LoVo (cell line): ENCODE results near the gene ZNF304.
"Not testable (repeated sequence)": the region's sequence is repeated elsewhere in the genome, so short reads cannot be mapped to it uniquely, and the experiment has no call there.

Experiments used
- DNase-seq: peaks from one replicate; pipeline ENCODE4 v3.0.0-alpha.2; 2016; ENCODE audit warnings: low spot score

The ZNF304 gene

DNA sequence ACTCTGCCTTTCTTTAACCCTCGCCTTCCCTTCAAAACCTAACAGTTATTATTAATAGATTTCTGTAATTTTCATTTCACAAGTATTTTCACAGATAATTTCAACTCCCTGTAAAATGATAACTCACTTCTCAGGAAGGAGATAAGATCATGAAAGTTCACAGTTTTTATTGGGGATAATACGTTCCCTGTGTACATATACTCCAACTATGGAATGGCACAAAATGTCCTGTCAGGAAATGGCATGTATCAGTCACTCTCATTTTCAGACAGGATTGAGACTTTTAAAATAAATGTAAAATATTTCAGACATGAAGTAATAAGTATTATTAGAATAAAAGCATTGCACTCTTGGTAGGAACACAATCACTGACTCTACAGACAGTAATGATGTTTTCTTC lies 11.3 kb downstream of the ZNF304 start:
- DNase-seq, result no peak

DNA sequence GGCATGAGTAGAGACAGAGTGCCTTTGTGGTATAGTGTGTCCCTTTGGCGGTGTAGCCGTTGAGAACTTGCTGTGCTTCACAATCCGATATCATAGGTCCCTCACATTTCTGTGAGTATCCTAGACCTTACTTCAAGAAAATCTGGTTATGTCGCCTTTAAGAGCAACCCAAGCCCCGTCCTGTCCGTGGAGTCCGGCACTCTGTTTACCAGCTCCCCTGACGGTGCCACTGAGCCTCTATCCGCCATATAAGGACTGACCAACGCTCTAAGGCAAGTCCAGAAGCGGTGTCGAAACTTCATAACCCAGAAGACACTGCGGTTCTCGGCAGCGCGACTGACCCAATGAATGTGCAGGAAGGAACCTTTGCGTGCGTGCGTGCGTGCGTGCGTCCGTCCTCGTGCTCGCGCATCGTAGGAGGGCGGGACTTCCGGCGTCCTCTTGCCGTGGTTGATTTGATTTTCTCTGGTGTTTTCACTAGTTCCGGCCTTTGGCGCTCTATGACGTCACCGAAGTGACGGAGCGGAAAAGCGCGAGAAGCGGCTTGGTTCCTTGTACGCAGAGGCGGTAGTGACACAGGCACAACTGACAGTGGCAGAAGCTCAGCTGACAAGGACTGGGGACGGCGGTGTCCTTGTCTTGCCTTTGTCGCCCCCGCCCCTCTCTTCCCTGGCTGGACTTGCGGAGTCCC lies 12.1 kb downstream of the ZNF304 start, which contains the start of the genes TRAPPC2B and ZNF547:
TSS of gene TRAPPC2B (plus strand) at position 555 of the 691 bp plus-strand sequence. CDS start 1,283 bp downstream, outside the sequence.
TSS of gene ZNF547 (plus strand) at position 555 of the 691 bp plus-strand sequence. CDS start 5,005 bp downstream, outside the sequence.
- no peak for DNase-seq

DNA sequence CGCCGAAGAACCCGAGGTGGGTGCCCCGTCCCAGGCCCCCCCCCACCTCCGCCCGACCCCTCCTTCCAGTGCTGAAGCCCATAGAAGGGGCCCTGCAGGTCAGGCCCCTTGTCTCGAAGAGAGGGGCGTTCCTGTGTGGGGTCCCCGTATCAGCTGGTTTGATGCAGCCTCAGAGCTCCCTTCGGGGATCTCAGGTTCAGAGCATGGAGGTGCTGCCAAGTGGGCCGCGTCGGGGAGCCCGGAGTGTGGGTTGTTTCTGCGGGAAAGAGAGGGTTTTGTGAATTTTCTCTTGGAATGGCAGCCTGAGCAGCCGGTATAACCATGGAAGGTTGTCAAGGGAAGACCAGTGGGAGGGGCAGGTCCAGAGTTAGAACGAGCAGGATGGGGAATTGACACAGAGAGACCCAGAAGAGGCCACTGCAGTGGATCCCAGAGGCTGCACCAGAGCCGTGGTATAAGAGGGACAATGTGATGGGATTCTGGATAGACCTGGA lies 12.7 kb downstream of the ZNF304 start:
- DNase-seq, result no peak

DNA sequence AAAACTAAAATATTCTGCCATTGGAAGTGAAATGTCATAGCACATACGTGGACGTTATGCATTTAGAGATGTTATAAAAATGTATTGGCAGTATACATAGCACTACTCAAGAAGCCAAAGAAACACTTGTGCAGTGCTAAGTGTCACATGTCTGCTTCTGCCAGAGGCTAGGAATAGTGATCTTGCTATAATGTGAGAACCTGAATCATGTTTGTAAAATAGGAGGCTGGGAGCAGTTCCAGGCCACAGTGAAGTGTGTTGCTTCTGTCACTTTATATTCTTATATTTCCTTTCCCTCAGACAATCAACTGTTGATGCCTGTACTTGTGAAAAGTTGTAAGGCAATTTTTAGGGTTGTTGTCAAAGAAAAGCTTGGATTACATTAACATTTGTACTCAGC lies 15.7 kb downstream of the ZNF304 start:
- no peak for DNase-seq

DNA sequence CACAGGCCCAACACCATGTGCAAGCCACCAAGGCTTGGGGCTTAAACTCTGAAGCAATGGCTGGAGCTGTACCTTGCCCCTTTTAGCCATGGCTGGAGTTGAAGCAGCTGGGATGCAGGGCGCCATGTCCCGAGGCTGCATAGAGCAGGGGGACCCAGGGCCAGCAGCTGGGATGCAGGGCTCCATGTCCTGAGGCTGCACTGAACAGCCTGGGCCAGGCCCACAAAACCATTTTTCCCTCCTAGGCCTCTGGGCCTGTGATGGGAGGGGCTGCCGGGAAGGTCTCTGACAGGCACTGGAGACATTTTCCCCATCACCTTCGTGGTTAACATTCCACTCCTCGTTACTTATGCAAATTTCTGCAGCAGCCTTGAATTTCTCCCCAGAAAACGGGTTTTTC lies 23.1 kb downstream of the ZNF304 start:
- DNase-seq, result no peak

DNA sequence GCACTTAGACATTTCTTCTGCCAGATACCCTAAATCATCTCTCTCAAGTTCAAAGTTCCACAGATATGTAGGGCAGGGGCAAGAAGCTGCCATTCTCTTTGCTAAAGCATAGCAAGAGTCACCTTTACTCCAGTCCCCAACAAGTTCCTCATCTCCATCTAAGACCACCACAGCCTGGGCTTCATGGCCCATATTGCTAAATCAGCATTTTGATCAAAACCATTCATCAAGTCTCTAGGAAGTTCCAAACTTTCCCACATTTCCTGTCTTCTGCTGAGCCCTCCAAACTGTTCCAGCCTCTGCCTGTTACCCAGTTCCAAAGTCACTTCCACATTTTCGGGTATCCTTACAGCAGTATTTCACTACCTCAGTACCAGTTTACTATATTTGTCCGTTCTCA lies 23.6 kb downstream of the ZNF304 start:
- DNase-seq, result not testable (repeated sequence)

DNA sequence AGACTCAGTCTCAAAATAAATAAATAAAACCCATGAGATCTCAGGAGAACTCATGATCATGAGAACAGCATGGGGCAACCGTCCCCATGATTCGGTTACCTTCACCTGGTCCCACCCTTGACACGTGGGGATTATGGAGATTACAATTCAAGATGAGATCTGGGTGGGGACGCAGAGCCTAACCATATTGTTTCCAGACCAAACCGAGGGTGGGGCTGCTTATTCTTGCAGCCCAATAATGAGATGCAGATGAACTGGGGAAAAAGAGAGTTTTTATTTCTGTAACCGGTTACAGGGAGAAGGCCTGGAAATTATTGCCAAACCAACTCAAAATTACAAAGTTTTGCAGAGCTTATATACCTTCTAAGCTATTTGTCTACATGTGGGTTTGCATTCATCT lies 25.1 kb downstream of the ZNF304 start:
- DNase-seq, result no peak

DNA sequence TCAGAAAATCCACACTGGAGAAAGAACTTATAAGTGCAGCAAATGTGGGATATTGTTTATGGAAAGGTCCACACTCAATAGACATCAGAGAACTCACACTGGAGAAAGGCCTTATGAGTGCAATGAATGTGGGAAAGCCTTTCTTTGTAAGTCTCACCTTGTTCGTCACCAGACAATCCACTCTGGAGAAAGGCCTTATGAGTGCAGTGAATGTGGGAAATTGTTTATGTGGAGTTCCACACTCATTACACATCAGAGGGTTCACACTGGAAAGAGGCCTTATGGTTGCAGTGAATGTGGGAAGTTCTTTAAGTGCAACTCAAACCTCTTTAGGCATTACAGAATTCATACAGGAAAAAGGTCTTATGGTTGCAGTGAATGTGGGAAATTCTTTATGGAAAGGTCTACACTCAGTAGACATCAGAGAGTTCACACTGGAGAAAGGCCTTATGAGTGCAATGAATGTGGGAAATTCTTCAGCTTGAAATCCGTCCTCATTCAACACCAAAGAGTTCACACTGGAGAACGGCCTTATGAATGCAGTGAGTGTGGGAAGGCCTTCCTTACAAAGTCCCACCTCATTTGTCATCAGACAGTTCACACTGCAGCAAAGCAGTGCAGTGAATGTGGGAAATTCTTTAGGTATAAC lies 26.6 kb downstream of the ZNF304 start:
- DNase-seq, result no peak

DNA sequence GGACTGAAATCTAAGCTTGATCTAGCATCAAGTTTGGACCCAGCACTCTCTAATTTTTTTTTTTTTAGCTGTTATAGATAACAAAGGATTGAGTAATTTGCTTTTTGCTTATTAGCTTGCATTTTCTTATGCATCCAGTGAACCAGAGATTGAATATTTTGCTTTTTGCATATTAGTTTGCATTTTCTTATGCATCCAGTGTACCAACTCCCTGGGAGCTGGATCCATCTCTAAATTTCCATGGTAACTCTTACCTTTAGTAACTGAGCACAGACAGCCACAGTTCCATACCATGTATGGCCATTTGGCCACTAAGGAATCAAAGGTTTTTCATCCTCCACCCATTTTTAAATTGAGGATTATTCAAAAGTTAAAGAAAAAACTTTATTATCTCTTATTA lies 29.9 kb downstream of the ZNF304 start:
- no peak for DNase-seq

DNA sequence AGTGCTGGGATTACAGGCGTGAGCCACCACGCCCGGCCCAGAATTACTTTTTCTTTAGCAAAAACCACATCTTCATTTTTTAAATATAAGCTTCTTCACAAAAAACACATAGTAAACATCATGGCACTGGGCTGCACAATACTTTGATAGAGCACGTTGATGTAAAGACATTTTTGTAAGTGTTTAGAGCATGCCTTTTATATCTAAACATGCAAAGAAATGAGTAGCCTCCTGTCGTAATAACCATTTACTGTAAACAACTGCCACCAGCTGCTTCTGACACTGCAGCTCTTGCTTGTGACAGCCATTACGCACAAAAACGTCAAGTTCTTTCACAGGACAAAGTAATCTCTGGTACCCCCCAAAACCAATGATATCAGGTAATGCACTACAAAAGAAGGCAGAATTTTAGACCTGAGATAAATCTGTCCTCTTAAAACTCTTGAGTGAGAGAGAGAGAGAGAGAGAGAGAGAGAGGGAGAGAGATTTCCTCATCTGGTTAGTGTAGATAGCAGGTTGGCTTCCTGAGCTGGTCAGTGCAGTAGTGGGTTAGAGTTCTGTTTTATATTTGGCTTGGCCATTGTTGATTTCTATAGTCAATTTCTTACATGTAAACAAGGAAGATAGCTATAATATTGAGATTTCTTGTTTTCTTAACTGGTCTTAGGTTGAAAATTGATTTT lies 31.9 kb downstream of the ZNF304 start:
- DNase-seq, result no peak

DNA sequence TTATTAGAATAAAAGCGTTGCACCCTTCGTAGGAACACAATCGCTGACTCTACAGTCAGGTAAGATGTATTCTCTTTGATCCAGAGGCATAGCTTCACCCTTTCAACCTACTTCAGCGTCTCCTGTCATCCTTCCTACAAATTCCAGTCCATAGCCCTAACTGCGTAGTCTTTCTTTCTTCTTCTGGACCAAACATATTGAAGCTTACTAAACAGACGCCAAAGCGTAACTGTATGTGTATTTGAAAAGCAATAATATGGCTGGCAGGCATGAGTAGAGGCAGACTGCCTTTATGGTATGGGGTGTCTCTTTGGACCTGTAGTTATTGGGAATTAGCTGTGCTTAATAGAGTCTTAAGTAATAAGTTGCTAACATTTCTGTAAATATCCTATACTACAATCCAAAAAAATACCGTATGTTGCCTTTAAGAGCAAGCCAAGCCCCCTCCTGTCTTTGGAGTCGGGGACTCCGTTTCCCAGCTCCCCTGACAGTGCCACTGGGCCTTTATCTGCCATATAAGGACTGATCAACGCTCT lies 38.2 kb downstream of the ZNF304 start:
- DNase-seq, result no peak

DNA sequence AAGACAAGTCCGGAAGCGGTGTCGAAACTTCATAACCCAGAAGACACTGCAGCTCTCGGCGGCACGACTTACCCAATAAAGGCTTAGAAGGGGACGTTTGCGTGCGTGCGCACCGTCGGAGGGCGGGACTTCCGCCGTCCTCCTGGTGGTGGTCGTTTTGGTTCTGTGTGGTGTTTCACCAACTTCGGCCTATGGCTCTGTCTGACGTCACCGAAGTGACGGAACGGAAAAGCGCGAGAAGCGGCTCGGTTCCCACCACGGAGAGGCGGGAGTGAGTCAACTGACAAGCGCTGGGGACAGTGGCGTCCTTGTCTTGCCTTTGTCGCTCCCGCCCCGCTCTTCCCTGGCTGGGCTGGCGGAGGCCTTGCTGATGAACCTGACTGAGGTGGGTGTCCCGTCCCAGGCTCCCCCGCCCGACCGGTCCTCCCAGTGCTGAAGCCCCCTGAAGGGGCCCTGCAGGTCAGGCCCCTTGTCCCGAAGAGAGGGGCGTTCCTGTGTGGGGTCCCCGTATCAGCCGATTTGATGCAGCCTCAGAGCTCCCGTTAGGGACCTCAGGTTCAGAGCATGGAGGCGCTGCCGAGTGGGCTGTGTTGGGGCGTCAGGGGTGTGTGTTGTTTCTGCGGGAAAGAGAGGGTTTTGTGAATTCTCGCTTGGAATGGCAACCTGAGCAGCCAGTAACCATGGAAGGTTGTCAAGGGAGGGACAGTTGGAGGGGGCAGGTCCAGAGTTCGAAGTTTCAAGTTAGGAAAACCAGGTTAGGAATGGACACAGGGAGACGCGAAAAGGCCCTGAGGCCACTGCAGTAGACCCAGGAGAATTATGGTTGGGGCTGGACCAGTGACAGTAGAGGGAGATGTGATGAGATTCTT lies 38.9 kb downstream of the ZNF304 start, which contains the start of gene ZNF548:
TSS of gene ZNF548 (plus strand) at position 125 of the 869 bp plus-strand sequence. CDS start at position 371, 246 bp downstream.
- no peak for DNase-seq

DNA sequence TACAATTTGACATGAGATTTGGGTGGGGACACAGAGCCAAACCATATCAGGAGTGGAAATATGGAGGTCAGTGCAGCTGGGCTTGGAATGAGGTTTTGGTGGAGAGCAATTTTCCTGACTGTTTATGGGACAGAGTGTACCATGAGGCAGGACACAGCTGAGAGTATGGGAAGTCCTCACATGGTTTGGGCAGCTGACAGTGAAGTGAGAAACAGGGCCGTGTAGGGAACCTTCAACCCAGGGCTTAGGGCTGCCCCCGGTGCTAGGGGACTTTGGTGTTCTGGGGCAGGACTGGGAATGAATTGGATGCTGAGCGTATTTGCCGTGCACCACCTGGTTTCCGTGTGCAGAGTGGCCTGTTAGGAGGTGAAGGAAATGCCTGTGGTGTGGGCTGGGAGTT lies 44.6 kb downstream of the ZNF304 start:
- no peak for DNase-seq

DNA sequence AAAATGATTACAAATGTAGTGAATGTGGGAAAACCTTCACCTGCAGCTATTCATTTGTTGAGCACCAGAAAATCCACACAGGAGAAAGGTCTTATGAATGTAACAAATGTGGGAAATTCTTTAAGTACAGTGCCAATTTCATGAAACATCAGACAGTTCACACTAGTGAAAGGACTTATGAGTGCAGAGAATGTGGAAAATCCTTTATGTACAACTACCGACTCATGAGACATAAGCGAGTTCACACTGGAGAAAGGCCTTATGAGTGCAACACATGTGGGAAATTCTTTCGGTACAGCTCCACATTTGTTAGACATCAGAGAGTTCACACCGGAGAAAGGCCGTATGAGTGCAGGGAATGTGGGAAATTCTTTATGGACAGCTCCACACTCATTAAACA lies 47.8 kb downstream of the ZNF304 start:
- no peak for DNase-seq

DNA sequence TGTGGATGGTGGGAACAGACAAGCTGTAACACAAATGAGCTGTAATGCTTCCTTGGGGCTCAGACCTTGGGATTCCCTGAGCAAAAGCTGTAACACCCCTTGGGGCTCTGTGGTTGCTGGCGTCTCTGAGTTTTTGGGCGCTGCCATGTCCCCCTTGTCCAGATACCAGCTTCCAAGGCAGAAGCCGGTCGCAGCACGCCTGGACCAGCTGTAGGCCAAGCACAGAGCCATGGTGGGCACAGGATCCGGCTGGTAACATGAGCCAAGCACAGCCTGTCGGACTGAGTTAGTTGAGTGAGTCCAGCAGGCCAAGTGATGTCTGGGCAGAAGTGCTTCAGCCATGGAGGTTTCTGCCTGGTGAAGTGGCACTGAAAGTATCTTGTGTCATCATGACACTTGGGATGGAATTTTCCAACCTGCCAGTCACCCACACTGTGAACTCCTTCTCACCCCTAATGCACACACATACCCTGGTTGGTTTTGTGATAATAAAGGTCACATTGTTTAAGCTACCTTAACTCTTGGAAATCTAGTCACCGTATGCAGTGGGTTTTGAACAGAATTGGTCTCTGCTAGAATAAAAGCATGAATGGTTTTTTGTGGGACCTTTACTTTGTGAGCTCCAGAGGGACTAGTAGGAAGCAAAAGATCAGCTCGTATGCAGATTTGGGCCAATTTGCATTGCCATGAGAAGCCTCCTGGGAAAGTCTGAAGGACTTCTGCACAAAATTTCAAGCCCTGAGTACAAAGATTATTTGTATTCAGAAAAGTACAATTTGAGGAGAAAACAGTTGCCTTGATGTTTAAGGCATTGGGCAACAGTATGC lies 52.9 kb downstream of the ZNF304 start:
- no peak for DNase-seq

DNA sequence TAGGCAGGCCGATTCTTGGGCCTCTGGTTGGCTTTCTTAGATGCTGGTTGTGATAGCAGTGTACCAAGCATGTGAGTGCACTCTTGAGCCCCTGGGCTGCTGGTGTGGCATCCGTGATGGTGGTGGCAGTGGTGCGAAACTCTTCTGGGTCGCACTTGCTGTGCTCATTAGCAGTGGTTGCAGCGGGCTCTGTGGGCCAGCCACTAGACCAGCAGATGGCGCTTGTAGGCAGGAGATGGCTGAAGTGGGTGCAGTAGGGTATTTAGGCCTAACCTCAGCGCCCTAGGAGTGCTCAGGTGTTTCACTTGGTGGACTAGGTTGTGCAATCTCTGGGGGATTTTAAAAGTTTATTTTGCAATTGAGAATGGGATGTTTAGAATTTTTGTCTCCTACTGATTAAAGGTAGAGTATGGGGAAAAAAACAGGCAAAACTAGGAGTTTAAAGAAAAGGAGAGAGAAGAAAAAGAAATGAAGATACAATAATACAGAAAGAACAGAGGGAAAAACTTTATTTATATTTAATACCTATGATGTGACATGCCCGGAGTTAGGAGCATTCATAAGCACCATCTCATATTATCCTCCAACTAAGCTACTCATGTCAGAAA lies 55.5 kb downstream of the ZNF304 start:
- DNase-seq, result peak; percentile 47
